ENCODE measurements around the gene EDN1.

EDN1 gene

DNA sequence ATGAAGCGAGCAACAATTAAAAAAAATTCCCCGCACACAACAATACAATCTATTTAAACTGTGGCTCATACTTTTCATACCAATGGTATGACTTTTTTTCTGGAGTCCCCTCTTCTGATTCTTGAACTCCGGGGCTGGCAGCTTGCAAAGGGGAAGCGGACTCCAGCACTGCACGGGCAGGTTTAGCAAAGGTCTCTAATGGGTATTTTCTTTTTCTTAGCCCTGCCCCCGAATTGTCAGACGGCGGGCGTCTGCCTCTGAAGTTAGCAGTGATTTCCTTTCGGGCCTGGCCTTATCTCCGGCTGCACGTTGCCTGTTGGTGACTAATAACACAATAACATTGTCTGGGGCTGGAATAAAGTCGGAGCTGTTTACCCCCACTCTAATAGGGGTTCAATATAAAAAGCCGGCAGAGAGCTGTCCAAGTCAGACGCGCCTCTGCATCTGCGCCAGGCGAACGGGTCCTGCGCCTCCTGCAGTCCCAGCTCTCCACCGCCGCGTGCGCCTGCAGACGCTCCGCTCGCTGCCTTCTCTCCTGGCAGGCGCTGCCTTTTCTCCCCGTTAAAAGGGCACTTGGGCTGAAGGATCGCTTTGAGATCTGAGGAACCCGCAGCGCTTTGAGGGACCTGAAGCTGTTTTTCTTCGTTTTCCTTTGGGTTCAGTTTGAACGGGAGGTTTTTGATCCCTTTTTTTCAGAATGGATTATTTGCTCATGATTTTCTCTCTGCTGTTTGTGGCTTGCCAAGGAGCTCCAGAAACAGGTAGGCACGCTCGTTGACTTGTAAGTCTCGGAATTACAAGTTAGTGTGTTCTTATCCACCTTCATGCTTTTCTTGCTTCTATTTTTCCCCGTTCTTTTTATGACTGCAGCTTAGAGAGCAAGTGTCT is at the start of gene EDN1:
TSS of gene EDN1 (plus strand) at position 429 of the 888 bp plus-strand sequence. CDS start at position 698, 269 bp downstream.
- DNase-seq (ENCODE audit: low read depth, low spot score) = peak; percentile 91

DNA sequence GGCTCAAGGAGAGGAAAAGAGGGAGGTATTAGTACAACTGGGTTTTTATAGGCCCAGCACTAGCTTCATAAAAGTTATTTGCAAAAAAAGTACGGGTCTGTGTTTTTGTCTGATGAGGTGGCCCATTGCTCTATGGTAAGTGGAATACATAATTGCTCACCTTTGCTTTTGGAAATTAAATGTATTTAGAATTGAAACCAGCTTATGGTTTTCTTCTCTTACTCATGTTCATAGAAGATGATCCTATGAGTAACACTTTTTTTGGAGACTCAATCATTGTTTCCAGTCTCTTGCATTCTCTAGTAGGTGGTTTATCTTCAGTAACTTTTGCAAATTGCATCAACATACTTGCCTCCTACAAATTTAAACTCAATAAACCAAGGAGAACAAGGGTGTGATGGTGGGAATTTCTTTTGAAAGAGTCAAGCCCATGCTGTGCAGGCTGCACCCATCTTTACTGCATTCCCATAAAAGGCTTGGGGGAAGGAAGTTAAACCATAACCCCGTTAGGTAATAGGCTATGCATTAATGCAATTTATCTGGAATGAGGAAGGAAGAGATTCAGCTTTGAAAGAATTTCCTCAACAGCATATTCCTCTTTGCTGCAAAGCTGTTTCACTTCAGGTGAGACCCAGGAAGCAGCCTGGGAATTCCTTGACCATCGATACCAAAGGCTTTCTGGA is 48.5 kb upstream of the EDN1 start:
- DNase-seq (ENCODE audit: low read depth, low spot score) = no peak

DNA sequence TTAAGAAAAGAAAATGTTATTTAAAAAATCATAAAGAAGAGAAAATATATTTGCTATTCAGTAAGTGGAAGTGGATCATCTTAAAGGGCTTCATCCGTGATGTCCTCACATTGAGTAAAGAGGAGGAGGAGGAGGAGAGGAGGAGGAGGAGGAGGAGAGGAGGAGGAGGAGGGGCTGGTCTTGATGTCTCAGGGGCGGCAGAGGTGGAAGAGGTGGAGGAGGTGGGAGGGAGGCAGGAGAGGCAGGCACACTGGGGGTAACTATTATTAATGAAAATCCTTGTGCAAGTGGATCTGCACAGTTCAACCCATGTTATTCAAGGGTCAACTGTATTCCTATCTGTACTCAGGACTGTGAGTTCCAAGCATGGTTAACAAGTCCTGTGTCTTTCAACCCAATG is 47.0 kb upstream of the EDN1 start:
- DNase-seq (ENCODE audit: low read depth, low spot score) = no peak

- no peak for DNase-seq (ENCODE audit: low read depth, low spot score)
Measured at GRCh38 chr6:12245360-12245759, 44.8 kb upstream of the EDN1 start.

- DNase-seq (ENCODE audit: low read depth, low spot score) = peak; percentile 16
Measured at GRCh38 chr6:12245763-12246718, 44.1 kb upstream of the EDN1 start.

DNA sequence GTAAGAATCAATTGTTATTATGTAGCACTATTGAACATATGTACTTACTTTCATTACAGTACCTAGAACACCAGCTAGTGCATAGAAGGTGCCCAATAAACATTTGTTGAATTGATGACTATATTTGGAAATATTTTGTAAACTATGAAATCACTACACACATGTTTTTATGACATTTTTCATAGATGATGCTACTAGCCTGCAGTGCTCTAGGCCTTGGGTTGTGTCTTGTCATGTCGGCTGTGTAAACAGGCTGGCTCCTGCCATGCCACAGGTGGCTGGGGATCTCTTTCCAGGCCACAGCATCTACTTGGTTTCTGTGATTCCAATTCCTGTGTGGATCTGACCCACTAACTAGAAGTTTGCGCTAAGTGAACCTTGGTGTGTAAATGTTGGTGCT is 43.3 kb upstream of the EDN1 start:
- DNase-seq (ENCODE audit: low read depth, low spot score) = no peak

DNA sequence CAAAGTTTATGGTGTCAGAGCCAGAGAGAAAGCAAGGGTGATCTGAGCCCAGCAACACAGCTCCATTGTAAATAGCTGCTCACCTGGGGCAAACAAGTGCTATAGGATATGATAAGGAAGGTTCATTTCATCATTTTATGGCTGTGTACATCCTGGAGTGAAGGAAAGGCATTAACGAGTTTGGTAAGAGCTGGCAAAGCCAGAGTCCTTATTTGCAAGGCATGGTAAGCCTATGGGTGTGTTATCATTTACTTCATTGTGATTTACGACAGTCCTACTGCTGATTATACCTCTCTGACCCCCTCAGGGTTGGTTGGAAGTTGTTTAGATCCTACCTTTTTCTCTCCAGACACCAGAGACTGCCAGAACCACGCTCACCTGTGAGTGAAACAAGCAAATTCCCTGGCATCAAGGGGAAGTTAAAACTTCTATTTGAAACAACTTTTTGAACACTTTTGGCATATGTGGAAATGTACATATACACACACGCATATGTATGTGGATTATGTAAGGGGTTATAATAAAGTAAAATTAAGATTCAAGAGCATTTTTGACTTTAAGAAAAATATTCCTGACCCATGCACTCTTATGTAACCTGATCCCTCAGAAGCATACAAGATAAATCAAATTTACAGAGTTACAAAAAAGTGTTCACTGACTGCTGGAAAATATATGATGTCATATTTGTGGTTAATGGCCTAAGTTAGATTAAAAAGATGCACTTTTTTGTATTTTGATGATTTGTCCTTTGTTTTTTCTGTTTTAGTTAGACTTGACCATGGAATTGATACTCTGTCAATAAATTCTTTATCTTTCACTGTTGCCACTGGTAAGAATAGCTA is 40.4 kb upstream of the EDN1 start:
- DNase-seq (ENCODE audit: low read depth, low spot score) = peak; percentile 47

DNA sequence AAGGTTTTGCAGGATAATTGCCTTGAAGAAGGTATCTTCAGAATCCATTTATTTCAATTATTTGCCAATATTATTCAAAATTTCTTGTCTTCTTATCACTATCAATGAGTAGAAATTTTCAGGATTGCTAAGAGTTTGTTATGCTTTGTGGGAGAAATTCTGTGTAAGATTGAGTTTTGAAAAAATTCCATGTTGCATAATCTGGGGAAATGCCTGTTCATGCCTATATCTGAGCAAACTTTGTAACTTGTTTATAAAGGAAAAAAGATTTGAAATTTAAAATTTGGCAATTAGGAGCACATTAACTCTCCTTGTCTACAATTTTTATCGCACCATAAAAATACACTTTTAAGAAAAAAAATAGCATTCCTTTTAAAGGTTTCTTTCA is 39.8 kb upstream of the EDN1 start:
- no peak for DNase-seq (ENCODE audit: low read depth, low spot score)

GRCh38 chr6:12254210-12254609 is 36.0 kb upstream of the EDN1 start:
- DNase-seq (ENCODE audit: low read depth, low spot score) = no peak

GRCh38 chr6:12258191-12258590 is 32.0 kb upstream of the EDN1 start:
- no peak for DNase-seq (ENCODE audit: low read depth, low spot score)

GRCh38 chr6:12258591-12259075 is 31.5 kb upstream of the EDN1 start:
- no peak for DNase-seq (ENCODE audit: low read depth, low spot score)

- no peak for DNase-seq (ENCODE audit: low read depth, low spot score)
Measured at GRCh38 chr6:12260458-12261093, 29.6 kb upstream of the EDN1 start.

- no peak for DNase-seq (ENCODE audit: low read depth, low spot score)
Measured at GRCh38 chr6:12261502-12261901, 28.7 kb upstream of the EDN1 start.

- DNase-seq (ENCODE audit: low read depth, low spot score) = no peak
Measured at GRCh38 chr6:12262236-12263061, 27.7 kb upstream of the EDN1 start.

- no peak for DNase-seq (ENCODE audit: low read depth, low spot score)
Measured at GRCh38 chr6:12263403-12263802, 26.8 kb upstream of the EDN1 start.

DNA sequence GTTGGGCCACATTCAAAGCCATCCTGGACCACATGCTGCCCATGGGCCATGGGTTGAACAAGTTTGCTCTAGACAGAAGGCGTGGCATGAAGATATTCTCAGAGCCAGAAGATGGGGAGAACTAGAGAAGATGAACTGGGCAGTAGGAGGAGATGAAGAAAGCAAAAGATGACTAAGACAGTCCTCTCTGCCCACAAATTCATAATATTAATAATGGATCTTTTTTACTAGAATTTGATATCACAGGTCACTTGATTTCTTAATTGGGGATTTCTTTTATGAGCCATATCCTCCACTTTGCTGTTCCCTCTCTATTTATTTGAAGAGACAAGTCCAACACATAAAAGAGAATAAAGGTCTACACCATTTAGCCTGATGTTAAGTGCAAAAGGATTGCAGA is 25.5 kb upstream of the EDN1 start:
- DNase-seq (ENCODE audit: low read depth, low spot score) = no peak

GRCh38 chr6:12265296-12265695 is 24.9 kb upstream of the EDN1 start:
- no peak for DNase-seq (ENCODE audit: low read depth, low spot score)

DNA sequence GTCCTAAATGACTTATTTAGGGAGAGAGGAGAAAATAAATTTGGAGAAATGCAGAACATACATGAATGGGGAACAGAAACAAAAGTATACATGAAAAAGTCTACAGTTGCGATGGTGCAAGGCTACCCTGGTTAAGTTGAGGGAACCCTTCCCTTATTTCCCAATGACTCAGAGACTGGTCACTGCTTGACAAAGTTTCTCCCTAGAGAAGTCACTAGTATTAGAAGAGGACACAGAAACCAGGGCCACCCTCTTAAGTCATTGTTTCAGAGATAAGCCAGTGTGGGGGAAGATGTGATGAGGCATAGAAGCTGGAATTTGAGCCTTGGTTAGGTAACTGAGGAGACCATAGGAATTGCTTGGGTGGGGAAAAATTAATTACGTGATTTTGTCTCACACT is 24.4 kb upstream of the EDN1 start:
- no peak for DNase-seq (ENCODE audit: low read depth, low spot score)

- DNase-seq (ENCODE audit: low read depth, low spot score) = no peak
Measured at GRCh38 chr6:12266571-12266970, 23.6 kb upstream of the EDN1 start.

Measured in ELF-1 (cell line).